Fibroblast of lung (primary cell): Measurements from ENCODE around the gene DIS3L2.

ENCODE experiments used
- CTCF ChIP-seq, 2 donors: IDR thresholded peaks in 1 of 2; conservative IDR thresholded peaks in 1 of 2; 1 replicate in 1 of 2; 2 replicates in 1 of 2; pipeline ENCODE4 v1.5.1; 2011 to 2012; ENCODE audit warnings: low read length in 2 of 2, control low read depth in 1 of 2, inconsistent platforms in 1 of 2, low read depth in 1 of 2, mild to moderate bottlenecking in 1 of 2
- EZH2 ChIP-seq: IDR thresholded peaks from 2 replicates; pipeline ENCODE4 v1.5.1; 2012; ENCODE audit warnings: low read length, control low read depth, mild to moderate bottlenecking; ENCODE audit errors: missing control alignments

- TF ChIP-seq CTCF (conservative IDR thresholded peaks at IDR 0.05 in 1 of 2, IDR thresholded peaks at IDR 0.05 in 1 of 2; ENCODE audit: low read depth in 1 of 2, low read length in 2 of 2): no peak
- TF ChIP-seq EZH2: no peak
These were observed 245.7 kb downstream of the DIS3L2 start for GRCh38 chr2:232207174-232207573.
